Measurements from ENCODE around the gene KRTAP10-12. TPM values are rescaled to one million over a fixed set of nuclear protein-coding genes. Genes with fewer than 3 reads are reported as not detected.
"Not testable (repeated sequence)": the region's sequence is repeated elsewhere in the genome, so short reads cannot be mapped to it uniquely, and the experiment has no call there.

Gene KRTAP10-12
- polyA plus RNA-seq, 1 of the 3 experiments (the other 2 are of a cell fraction): not detected

GRCh38 chr21:44686843-44687561 lies 10.0 kb upstream of the KRTAP10-12 start:
- Histone ChIP-seq H3K36me3 (replicated peaks in 1 of 2; ENCODE audit: control insufficient read depth in 1 of 2, insufficient read depth in 2 of 2, low read length in 1 of 2) (no peaks in the 10 kb centered on the region), H3K9ac (no peak overlapping the region), H4K20me1 (ENCODE audit: insufficient read depth) (no peaks in the 10 kb centered on the region), H3K9me3 (no peaks in the 10 kb centered on the region), H3K27ac (ENCODE audit: low read depth in 2 of 2, low read length in 1 of 2) (no peak overlapping the region), H3K4me3 (ENCODE audit: low read depth in 2 of 2, low read length in 1 of 2) (no peak overlapping the region), H2AFZ (ENCODE audit: low read depth) (no peak overlapping the region), H3K27me3 (ENCODE audit: insufficient read depth) (peaks cover 41% of the 10 kb centered on the region), H3K79me2 (ENCODE audit: insufficient read depth) (no peaks in the 10 kb centered on the region), H3K4me2 (no peak overlapping the region), H3K4me1 (ENCODE audit: control insufficient read depth in 1 of 2, insufficient read depth in 2 of 2, low read depth in 1 of 2, low read length in 1 of 2) (no peaks in the 10 kb centered on the region), H3F3A (replicated peaks; ENCODE audit: insufficient read depth) (no peaks in the 10 kb centered on the region), H3K9me2 (no peaks in the 10 kb centered on the region)
- no peak for DNase-seq
- POLR2A ChIA-PET: no interaction called here
- CTCF ChIA-PET: interaction anchor here (1.1 kb wide), 1 partner anchor 26 kb away, joined by 3 read pairs; no protein-coding TSS in a partner anchor
- TF ChIP-seq YY1 (IDR thresholded peaks at IDR 0.05; ENCODE audit: low read depth) (no peak), POLR2AphosphoS5 (IDR thresholded peaks at IDR 0.05; ENCODE audit: low read depth, low read length) (no peak), NRF1 (IDR thresholded peaks at IDR 0.05; ENCODE audit: low read depth, low read length) (no peak), FOXJ3 (CRISPR knock-in tag; IDR thresholded peaks at IDR 0.05) (no peak), TAF1 (IDR thresholded peaks at IDR 0.05; ENCODE audit: borderline replicate concordance, low read depth, low read length) (no peak), TEAD4 (IDR thresholded peaks at IDR 0.05; ENCODE audit: borderline replicate concordance, insufficient read depth) (no peak), RXRA (IDR thresholded peaks at IDR 0.05; ENCODE audit: borderline replicate concordance, low read depth) (no peak), EZH2phosphoT487 (IDR thresholded peaks at IDR 0.05; ENCODE audit: borderline replicate concordance, low read depth) (no peak), USF2 (IDR thresholded peaks at IDR 0.05; ENCODE audit: borderline replicate concordance, low read depth, low read length) (no peak), RFX5 (IDR thresholded peaks at IDR 0.05; ENCODE audit: low read length) (no peak), RCOR1 (IDR thresholded peaks at IDR 0.05; ENCODE audit: low read length) (no peak), MXI1 (IDR thresholded peaks at IDR 0.05; ENCODE audit: low read depth, low read length) (no peak), FOXM1 (IDR thresholded peaks at IDR 0.05; ENCODE audit: low read depth) (no peak)
- WGBS (ENCODE audit: low lambda C conversion rate): 31% methylated on average over 20 of the region's 25 CpGs

DNA sequence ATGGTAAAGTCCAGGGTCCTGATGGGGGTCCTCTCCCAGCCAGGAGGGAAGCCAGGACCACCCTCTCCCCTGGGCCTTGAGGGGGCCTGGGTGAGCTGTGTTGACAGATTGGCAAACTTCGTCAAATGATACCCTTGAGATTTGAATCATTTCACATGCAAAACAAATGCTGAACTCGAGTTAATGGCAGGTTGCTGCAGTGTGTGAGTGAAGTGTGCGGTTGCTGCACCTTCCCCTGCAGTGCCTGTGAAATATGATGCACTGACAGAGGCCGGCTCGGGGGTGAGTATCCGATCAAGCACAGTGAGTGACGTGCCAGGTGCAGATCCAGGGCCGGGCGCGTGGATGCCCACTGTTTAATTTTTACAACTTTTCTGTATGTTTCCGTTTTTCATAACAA lies 9.3 kb upstream of the KRTAP10-12 start:
- H3K9me2 ChIP-seq: no peaks in the 10 kb centered on the region
- WGBS (ENCODE audit: low lambda C conversion rate): 20% methylated on average over 11 of the region's 11 CpGs
- no peaks in the 10 kb centered on the region for H3F3A ChIP-seq (replicated peaks; ENCODE audit: insufficient read depth)
- no peak overlapping the region for H3K9ac ChIP-seq
- no peak overlapping the region for H3K27ac ChIP-seq (ENCODE audit: low read depth in 2 of 2, low read length in 1 of 2)
- no peaks in the 10 kb centered on the region for H3K36me3 ChIP-seq (replicated peaks in 1 of 2; ENCODE audit: control insufficient read depth in 1 of 2, insufficient read depth in 2 of 2, low read length in 1 of 2)
- H2AFZ ChIP-seq (ENCODE audit: low read depth): no peak overlapping the region
- H3K27me3 ChIP-seq (ENCODE audit: insufficient read depth): peaks cover 34% of the 10 kb centered on the region
- no peak overlapping the region for H3K4me3 ChIP-seq (ENCODE audit: low read depth in 2 of 2, low read length in 1 of 2)
- no peak overlapping the region for H3K4me2 ChIP-seq
- H3K79me2 ChIP-seq (ENCODE audit: insufficient read depth): no peaks in the 10 kb centered on the region
- DNase-seq: no peak
- H4K20me1 ChIP-seq (ENCODE audit: insufficient read depth): no peaks in the 10 kb centered on the region
- ChIA-PET POLR2A (no interaction called here), CTCF (interaction anchor here (1.1 kb wide), 1 partner anchor 26 kb away, joined by 3 read pairs; no protein-coding TSS in a partner anchor)
- 0 out of 2 replicates have a peak, but pooled peaks cover 7% of the 10 kb centered on the region for H3K9me3 ChIP-seq
- H3K4me1 ChIP-seq (ENCODE audit: control insufficient read depth in 1 of 2, insufficient read depth in 2 of 2, low read depth in 1 of 2, low read length in 1 of 2): no peaks in the 10 kb centered on the region
- no peak for TF ChIP-seq EP300 (IDR thresholded peaks at IDR 0.05; ENCODE audit: borderline replicate concordance in 1 of 2, low read depth in 1 of 2, low read length in 1 of 2)
- TF ChIP-seq JUND (IDR thresholded peaks at IDR 0.05): no peak

GRCh38 chr21:44689740-44690139 lies 7.2 kb upstream of the KRTAP10-12 start:
- peaks cover 29% of the 10 kb centered on the region for H3K27me3 ChIP-seq (ENCODE audit: insufficient read depth)
- H3K36me3 ChIP-seq (replicated peaks in 1 of 2; ENCODE audit: control insufficient read depth in 1 of 2, insufficient read depth in 2 of 2, low read length in 1 of 2); H3K79me2 ChIP-seq (ENCODE audit: insufficient read depth); H3K4me2 ChIP-seq; CTCF ChIA-PET; H3K9ac ChIP-seq; H2AFZ ChIP-seq (ENCODE audit: low read depth); H3F3A ChIP-seq (replicated peaks; ENCODE audit: insufficient read depth); H3K27ac ChIP-seq (ENCODE audit: low read depth in 2 of 2, low read length in 1 of 2); H3K4me3 ChIP-seq (ENCODE audit: low read depth in 2 of 2, low read length in 1 of 2); POLR2A ChIA-PET; H4K20me1 ChIP-seq (ENCODE audit: insufficient read depth); H3K4me1 ChIP-seq (ENCODE audit: control insufficient read depth in 1 of 2, insufficient read depth in 2 of 2, low read depth in 1 of 2, low read length in 1 of 2); H3K9me2 ChIP-seq; DNase-seq: not testable (repeated sequence)
- WGBS (ENCODE audit: low lambda C conversion rate): 18% methylated on average over 3 of the region's 3 CpGs
- H3K9me3 ChIP-seq: 0 out of 2 replicates have a peak, but pooled peaks cover 18% of the 10 kb centered on the region

Data from SK-N-SH (cell line).